NCI-H82 (cell line): ENCODE measurements around the gene CRADD.
"Not testable (repeated sequence)": the region's sequence is repeated elsewhere in the genome, so short reads cannot be mapped to it uniquely, and the experiment has no call there.

ENCODE experiments used
- DNase-seq: peaks from one replicate; lab custom pipeline; 2025; lab: John Stamatoyannopoulos, UW

Gene CRADD

GRCh38 chr12:93784339-93785086 is 107.3 kb downstream of the CRADD start:
- DNase-seq = peak; percentile 84

- DNase-seq = no peak
These were observed 108.3 kb downstream of the CRADD start for GRCh38 chr12:93785249-93786010.

GRCh38 chr12:93786656-93787397 is 109.7 kb downstream of the CRADD start:
- no peak for DNase-seq

- DNase-seq = no peak
These were observed 111.7 kb downstream of the CRADD start for GRCh38 chr12:93788853-93789252.

- DNase-seq = no peak
These were observed 112.6 kb downstream of the CRADD start for GRCh38 chr12:93789767-93790166.

GRCh38 chr12:93790472-93791152 is 113.4 kb downstream of the CRADD start:
- DNase-seq = no peak

- no peak for DNase-seq
These were observed 115.8 kb downstream of the CRADD start for GRCh38 chr12:93793007-93793406.

GRCh38 chr12:93793983-93794382 is 116.8 kb downstream of the CRADD start:
- DNase-seq = no peak

GRCh38 chr12:93794738-93795137 is 117.6 kb downstream of the CRADD start:
- DNase-seq = no peak

- no peak for DNase-seq
These were observed 118.2 kb downstream of the CRADD start for GRCh38 chr12:93795352-93795751.

- DNase-seq = no peak
These were observed 119.6 kb downstream of the CRADD start for GRCh38 chr12:93796729-93797128.

GRCh38 chr12:93798279-93799151 is 121.3 kb downstream of the CRADD start:
- DNase-seq = no peak

GRCh38 chr12:93801666-93802065 is 124.5 kb downstream of the CRADD start:
- not testable (repeated sequence) for DNase-seq

GRCh38 chr12:93802293-93802692 is 125.1 kb downstream of the CRADD start:
- no peak for DNase-seq

GRCh38 chr12:93802698-93803423 is 125.7 kb downstream of the CRADD start:
- DNase-seq = peak; percentile 8

GRCh38 chr12:93803424-93803807 is 126.2 kb downstream of the CRADD start:
- no peak for DNase-seq

- no peak for DNase-seq
These were observed 127.4 kb downstream of the CRADD start for GRCh38 chr12:93804392-93805179.

GRCh38 chr12:93805736-93806141 is 128.6 kb downstream of the CRADD start:
- DNase-seq = no peak

GRCh38 chr12:93807354-93807753 is 130.2 kb downstream of the CRADD start:
- no peak for DNase-seq
